Mesenchymal stem cell (in vitro differentiated cells and primary cell): ENCODE data around the gene MAPKAP1.

ENCODE experiments used
- DNase-seq: peaks from one replicate; pipeline ENCODE4 v3.0.0-alpha.2; 2013
- H2AFZ ChIP-seq: one replicate; pipeline ENCODE4 v1.6.1; 2013; ENCODE audit warnings: low read depth, mild to moderate bottlenecking, control low read depth, inconsistent platforms, low read length, moderate library complexity
- H2AK5ac ChIP-seq: 2 replicates; pipeline ENCODE4 v1.6.1; 2013; ENCODE audit warnings: low read length, moderate library complexity, mild to moderate bottlenecking, inconsistent platforms; ENCODE audit not compliant: severe bottlenecking
- H2BK120ac ChIP-seq: one replicate; pipeline ENCODE4 v1.6.1; 2013; ENCODE audit warnings: low read depth, mild to moderate bottlenecking, inconsistent platforms, low read length, moderate library complexity
- H2BK12ac ChIP-seq, 2 experiments: one replicate each; pipeline ENCODE4 v1.6.1; 2013; ENCODE audit warnings: inconsistent platforms in 2 of 2, low read length in 2 of 2, mild to moderate bottlenecking in 2 of 2, moderate library complexity in 2 of 2, control low read depth in 1 of 2
- H2BK15ac ChIP-seq: one replicate; pipeline ENCODE4 v1.6.1; 2013; ENCODE audit warnings: mild to moderate bottlenecking, low read depth, inconsistent platforms; ENCODE audit not compliant: poor library complexity, severe bottlenecking
- H2BK5ac ChIP-seq: 2 replicates; pipeline ENCODE4 v1.6.1; 2013; ENCODE audit warnings: low read depth, mild to moderate bottlenecking, low read length, control low read depth, inconsistent platforms; ENCODE audit not compliant: poor library complexity, severe bottlenecking
- H3K14ac ChIP-seq, 2 experiments: one replicate each; pipeline ENCODE4 v1.6.1; 2013; ENCODE audit warnings: inconsistent platforms in 2 of 2, low read length in 2 of 2, control low read depth in 1 of 2, mild to moderate bottlenecking in 1 of 2, moderate library complexity in 1 of 2
- H3K18ac ChIP-seq, 2 experiments: one replicate each; pipeline ENCODE4 v1.6.1; 2013; ENCODE audit warnings: inconsistent platforms in 2 of 2, low read length in 2 of 2, control low read depth in 1 of 2, low read depth in 1 of 2, mild to moderate bottlenecking in 1 of 2
- H3K23ac ChIP-seq, 2 experiments: one replicate each; pipeline ENCODE4 v1.6.1; 2013; ENCODE audit warnings: inconsistent platforms in 2 of 2, low read length in 2 of 2, mild to moderate bottlenecking in 2 of 2, moderate library complexity in 2 of 2, control low read depth in 1 of 2
- H3K27ac ChIP-seq: 2 replicates; pipeline ENCODE4 v1.5.1; 2013; ENCODE audit warnings: mild to moderate bottlenecking, moderate library complexity, low read length, control low read depth, inconsistent platforms; ENCODE audit not compliant: poor library complexity, severe bottlenecking
- H3K27me3 ChIP-seq, 2 experiments: 2 replicates each; pipeline versions ENCODE4 v1.6.1 to v1.7.0; 2013; ENCODE audit warnings: low read length in 2 of 2, mild to moderate bottlenecking in 2 of 2, moderate library complexity in 2 of 2, control low read depth in 1 of 2, inconsistent platforms in 1 of 2; ENCODE audit not compliant: control insufficient read depth in 1 of 2, insufficient read depth in 1 of 2
- H3K36me3 ChIP-seq, 2 experiments: 2 replicates each; pipeline versions ENCODE4 v1.6.1 to v1.7.0; 2013; ENCODE audit warnings: low read length in 2 of 2, control low read depth in 1 of 2, inconsistent platforms in 1 of 2, low read depth in 1 of 2, mild to moderate bottlenecking in 1 of 2; ENCODE audit not compliant: insufficient read depth in 2 of 2, control insufficient read depth in 1 of 2
- H3K4ac ChIP-seq, 2 experiments: one replicate each; pipeline ENCODE4 v1.6.1; 2013; ENCODE audit warnings: inconsistent platforms in 2 of 2, low read length in 2 of 2, mild to moderate bottlenecking in 2 of 2, moderate library complexity in 2 of 2, control low read depth in 1 of 2, low read depth in 1 of 2
- H3K4me1 ChIP-seq: 2 replicates; pipeline ENCODE4 v1.6.1; 2013; ENCODE audit warnings: low read depth, low read length, control low read depth; ENCODE audit not compliant: control insufficient read depth, insufficient read depth
- H3K4me2 ChIP-seq: 2 replicates; pipeline ENCODE4 v1.6.1; 2013; ENCODE audit warnings: low read length, mild to moderate bottlenecking, inconsistent platforms; ENCODE audit not compliant: poor library complexity, severe bottlenecking
- H3K4me3 ChIP-seq, 2 experiments: 2 replicates each; pipeline versions ENCODE4 v1.5.1 to v1.7.0; 2013; ENCODE audit warnings: low read length in 2 of 2, mild to moderate bottlenecking in 2 of 2, control low read depth in 1 of 2, low read depth in 1 of 2; ENCODE audit not compliant: insufficient read depth in 1 of 2
- H3K79me1 ChIP-seq: replicated peaks from 2 replicates; pipeline ENCODE4 v1.6.1; 2013; ENCODE audit warnings: mild to moderate bottlenecking, control low read depth, low read length, inconsistent platforms; ENCODE audit not compliant: poor library complexity, severe bottlenecking
- H3K9ac ChIP-seq: 2 replicates; pipeline ENCODE4 v1.7.0; 2013; ENCODE audit warnings: mild to moderate bottlenecking, low read length, moderate library complexity
- H3K9me3 ChIP-seq: 2 replicates; pipeline ENCODE4 v1.7.0; 2013; ENCODE audit warnings: mild to moderate bottlenecking, low read length; ENCODE audit not compliant: control insufficient read depth
- H4K8ac ChIP-seq: one replicate; pipeline ENCODE4 v1.6.1; 2013; ENCODE audit warnings: inconsistent platforms, mild to moderate bottlenecking, low read length, moderate library complexity
- H4K91ac ChIP-seq: one replicate; pipeline ENCODE4 v1.6.1; 2013; ENCODE audit warnings: mild to moderate bottlenecking, low read length, inconsistent platforms
- WGBS: methylation state at CpG from one replicate; pipeline ENCODE4 v1.1.7; 2013; ENCODE audit warnings: mixed read lengths; 5-methylcytosine and 5-hydroxymethylcytosine counted together

Gene MAPKAP1

DNA sequence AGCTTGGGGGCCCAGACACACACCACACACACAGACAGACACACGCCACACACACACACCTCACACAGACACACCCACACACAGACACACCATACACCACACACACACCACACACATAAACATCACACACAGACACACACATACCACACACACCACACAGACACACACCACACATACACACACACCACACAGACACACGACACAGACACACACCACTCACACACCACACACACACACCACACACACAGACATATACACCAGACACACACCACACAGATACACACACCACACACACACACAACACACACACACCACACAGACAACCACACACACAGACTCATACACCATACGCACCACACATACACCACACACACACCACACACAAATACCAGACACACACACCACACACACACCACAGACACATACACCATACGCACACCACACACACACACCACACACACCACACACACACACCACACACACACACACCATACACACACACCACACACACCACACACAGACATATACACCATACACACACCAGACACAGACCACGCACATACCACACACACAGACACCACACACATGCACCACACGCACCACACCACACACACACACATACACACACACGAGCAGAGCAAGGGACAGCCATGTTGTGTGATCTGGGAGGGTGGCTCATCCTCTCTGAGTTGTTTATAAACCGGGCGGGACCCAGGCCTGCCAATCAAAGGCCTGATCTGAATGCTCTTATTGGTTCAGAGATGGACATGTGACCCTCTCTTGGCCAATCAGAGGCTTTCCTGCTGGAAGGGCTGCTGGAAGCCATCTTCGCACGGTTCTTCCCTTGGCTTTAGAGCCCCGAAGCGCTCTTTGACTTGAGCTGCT lies 297.1 kb downstream of the MAPKAP1 start:
- Histone ChIP-seq H3K27me3 (peaks cover 0 to 5% of the 10 kb centered on the region in 2 experiments), H3K9ac (no peak overlapping the region), H2BK15ac (peak overlapping the region; percentile 73), H4K91ac (peak overlapping the region; percentile 46), H3K36me3 (peaks cover 0 to 5% of the 10 kb centered on the region in 2 experiments), H3K23ac (no peak overlapping the region), H3K79me1 (no peaks in the 10 kb centered on the region), H2BK120ac (no peak overlapping the region), H2BK12ac (peak overlapping the region in 1 of 2 experiments; percentile 79), H3K4ac (peak overlapping the region in 1 of 2 experiments; percentile 11), H2BK5ac (no peak overlapping the region), H3K14ac (peak overlapping the region in 1 of 2 experiments; percentile 92), H3K9me3 (no peaks in the 10 kb centered on the region), H2AFZ (peak overlapping the region; percentile 15), H3K4me3 (no peak overlapping the region), H3K18ac (peak overlapping the region in 1 of 2 experiments; percentile 74), H4K8ac (peak overlapping the region; percentile 39), H3K4me1 (peaks cover 14% of the 10 kb centered on the region), H3K27ac (no peak overlapping the region), H2AK5ac (no peak overlapping the region), H3K4me2 (no peak overlapping the region)
- WGBS: 97% methylated on average over 13 of the region's 13 CpGs
- DNase-seq: peak; percentile 34

DNA sequence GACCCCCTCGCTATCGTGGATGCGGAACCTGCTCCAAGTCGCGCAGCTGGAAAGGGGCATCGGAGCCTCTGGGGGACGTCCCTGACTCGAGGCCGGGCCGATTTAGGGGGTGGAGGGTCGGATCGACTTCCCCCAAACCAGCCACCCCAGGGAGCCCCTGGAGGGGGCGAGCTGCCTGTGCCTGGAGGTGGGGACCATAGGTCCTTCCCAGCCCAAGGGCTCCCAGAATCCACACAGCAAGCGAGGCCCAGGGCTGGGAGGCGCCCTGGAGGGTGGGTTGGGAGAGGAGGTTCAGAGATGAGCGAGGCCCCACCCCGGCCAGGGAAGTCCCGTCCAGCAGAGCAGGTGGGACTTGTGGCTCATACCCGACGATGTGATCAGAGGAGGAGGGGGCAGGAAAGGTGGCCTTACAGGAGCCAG lies 297.8 kb downstream of the MAPKAP1 start:
- 98% methylated on average over 10 of the region's 20 CpGs for WGBS
- no peak overlapping the region for H2BK5ac ChIP-seq
- H3K4me1 ChIP-seq: peaks cover 14% of the 10 kb centered on the region
- H3K79me1 ChIP-seq: no peaks in the 10 kb centered on the region
- no peak overlapping the region for H2AK5ac ChIP-seq
- peaks cover 0 to 5% of the 10 kb centered on the region in 2 experiments for H3K27me3 ChIP-seq
- H3K14ac ChIP-seq: no peak overlapping the region
- H2BK120ac ChIP-seq: no peak overlapping the region
- H2BK15ac ChIP-seq: peak overlapping the region; percentile 4
- H3K9ac ChIP-seq: no peak overlapping the region
- H3K18ac ChIP-seq: no peak overlapping the region
- no peak overlapping the region for H2AFZ ChIP-seq
- DNase-seq: no peak
- H2BK12ac ChIP-seq: peak overlapping the region in 1 of 2 experiments; percentile 79
- no peak overlapping the region for H4K91ac ChIP-seq
- no peak overlapping the region for H3K4me2 ChIP-seq
- H3K27ac ChIP-seq: no peak overlapping the region
- H4K8ac ChIP-seq: no peak overlapping the region
- no peaks in the 10 kb centered on the region for H3K9me3 ChIP-seq
- no peak overlapping the region for H3K4ac ChIP-seq
- H3K36me3 ChIP-seq: peaks cover 0 to 5% of the 10 kb centered on the region in 2 experiments
- no peak overlapping the region for H3K4me3 ChIP-seq
- H3K23ac ChIP-seq: no peak overlapping the region

DNA sequence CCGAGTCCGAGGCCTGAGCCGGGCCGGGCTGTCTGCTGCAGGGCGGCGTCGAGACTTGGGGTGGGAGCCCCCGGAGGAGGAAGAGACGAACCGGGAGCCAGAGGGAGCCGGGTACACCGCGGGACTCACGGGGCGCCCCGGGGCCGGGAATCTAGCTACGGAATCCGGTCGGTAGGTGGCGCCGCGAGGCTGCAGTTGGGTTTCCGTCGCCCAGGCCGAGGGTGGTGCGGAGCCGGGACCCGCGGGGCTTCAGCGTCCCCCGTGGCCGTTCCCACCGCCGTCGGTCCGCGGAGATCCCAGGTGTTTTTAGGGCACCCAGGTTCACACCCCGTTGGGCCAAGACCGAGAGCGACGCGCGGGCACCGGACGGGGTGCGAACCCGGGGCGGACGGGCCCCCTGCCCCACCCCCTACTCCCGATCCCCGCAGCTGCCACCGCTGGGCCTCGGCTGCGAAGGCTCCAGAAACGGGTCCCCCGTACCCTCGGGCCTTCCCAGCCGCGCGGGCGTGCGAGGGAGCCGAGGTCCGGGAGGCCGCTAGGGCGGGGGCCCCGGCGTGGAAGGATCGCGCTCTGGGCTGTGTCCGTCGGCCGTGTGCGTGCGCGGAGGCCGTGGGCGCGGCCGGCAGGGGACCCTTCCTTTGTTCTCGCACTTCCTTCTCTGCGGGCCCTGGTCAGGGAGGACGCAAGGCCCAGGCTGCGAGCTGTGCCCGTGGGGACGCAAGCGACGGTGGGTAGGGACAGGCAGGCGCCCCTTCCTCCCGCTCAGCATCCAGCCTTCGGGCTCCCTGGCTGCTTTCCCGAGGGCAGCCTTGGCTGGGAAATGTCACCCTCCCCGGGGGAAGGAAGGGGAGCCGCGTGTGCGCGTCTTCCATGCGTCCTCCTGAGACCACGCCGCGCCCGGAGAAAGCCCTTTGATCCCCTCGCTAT lies 298.8 kb downstream of the MAPKAP1 start:
- Histone ChIP-seq H4K91ac (peak overlapping the region; percentile 96), H3K4me3 (peak overlapping the region; percentile 60 to 77), H3K18ac (peak overlapping the region; percentile 83 to 92), H3K27me3 (peaks cover 0 to 5% of the 10 kb centered on the region in 2 experiments), H3K14ac (peak overlapping the region in 1 of 2 experiments; percentile 89), H2BK15ac (peak overlapping the region; percentile 50), H3K79me1 (no peaks in the 10 kb centered on the region), H3K4me2 (peak overlapping the region; percentile 85), H3K36me3 (peaks cover 0 to 5% of the 10 kb centered on the region in 2 experiments), H4K8ac (peak overlapping the region; percentile 97), H3K9me3 (no peaks in the 10 kb centered on the region), H2BK5ac (no peak overlapping the region), H2BK12ac (peak overlapping the region; percentile 28 to 89), H3K4ac (peak overlapping the region; percentile 57 to 75), H3K27ac (no peak overlapping the region), H3K9ac (peak overlapping the region; percentile 87), H2AFZ (peak overlapping the region; percentile 81), H3K23ac (peak overlapping the region in 1 of 2 experiments; percentile 40), H2AK5ac (no peak overlapping the region), H2BK120ac (peak overlapping the region; percentile 96), H3K4me1 (peaks cover 14% of the 10 kb centered on the region)
- DNase-seq: peak; percentile 76
- WGBS: 10% methylated on average over 85 of the region's 104 CpGs
